GM12873 (cell line): ENCODE measurements around the gene SIDT1.

Source experiments
- CTCF ChIP-seq: IDR thresholded peaks from 2 replicates; pipeline ENCODE4 v1.5.1; 2012; ENCODE audit warnings: low read depth, mild to moderate bottlenecking, moderate library complexity, low read length, control low read depth; ENCODE audit not compliant: insufficient read depth; ENCODE audit errors: missing control alignments

The SIDT1 gene

GRCh38 chr3:113660896-113661295, 128.5 kb downstream of the SIDT1 start:
- TF ChIP-seq CTCF, result no peak

DNA sequence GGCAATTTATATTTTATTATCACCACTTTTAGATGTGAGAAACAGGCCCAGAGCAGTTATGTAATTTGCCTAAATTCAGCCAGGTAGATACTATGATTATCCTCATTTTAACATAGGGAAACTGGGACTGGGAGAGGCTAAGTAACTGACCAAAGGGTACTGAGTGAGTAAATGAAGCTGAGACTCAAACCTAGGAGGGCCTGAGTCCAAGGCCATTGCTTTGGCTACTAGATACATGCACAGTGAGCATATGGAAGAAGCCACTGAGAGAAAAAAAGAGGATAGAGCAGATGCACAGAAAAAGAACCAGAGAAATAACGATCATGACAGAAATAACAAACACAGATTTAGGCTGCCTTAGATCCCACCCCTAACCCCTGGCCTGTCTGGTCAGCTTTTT, 130.5 kb downstream of the SIDT1 start:
- no peak for TF ChIP-seq CTCF

- no peak for TF ChIP-seq CTCF
Observed at GRCh38 chr3:113663324-113663750, 131.0 kb downstream of the SIDT1 start.

DNA sequence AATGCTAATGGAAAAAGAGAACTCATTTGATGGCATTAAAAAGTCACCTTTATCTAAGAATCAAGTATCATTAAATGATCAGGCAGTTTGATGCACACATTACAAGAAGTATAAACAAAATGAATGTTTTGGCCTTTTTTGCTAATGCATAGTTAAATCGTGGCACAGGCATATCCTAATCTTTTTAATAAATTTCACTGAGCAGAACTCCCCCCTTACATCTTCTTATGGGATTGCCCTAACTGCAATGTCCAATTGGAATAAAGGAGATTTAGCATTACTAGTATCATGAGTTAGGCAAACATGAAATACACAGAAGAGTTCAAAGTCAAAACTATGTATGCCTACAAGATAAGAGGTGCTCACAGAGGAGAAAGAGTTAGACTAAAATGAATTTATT, 131.4 kb downstream of the SIDT1 start:
- TF ChIP-seq CTCF, result no peak

- no peak for TF ChIP-seq CTCF
Observed at GRCh38 chr3:113664523-113665094, 132.3 kb downstream of the SIDT1 start.

DNA sequence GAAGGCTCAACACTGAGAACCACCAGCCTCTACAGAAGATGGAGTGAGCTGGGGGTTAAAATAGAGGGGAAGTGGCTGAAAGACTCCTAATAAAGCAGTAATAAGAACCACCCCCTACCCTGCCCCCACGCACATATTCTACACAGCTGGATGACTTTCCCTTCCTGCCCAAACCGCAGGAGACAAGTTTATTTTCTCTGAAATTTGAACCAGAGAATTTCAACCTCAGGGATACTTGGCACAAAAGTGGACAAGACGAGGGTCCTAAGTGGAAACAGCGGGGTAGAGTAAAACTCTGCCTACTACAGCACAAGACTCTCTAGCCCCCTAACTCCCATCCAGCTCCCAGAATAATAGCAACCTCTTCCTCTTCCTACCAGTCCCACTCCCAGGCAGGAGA, 135.7 kb downstream of the SIDT1 start:
- TF ChIP-seq CTCF, result no peak

- TF ChIP-seq CTCF, result no peak
Observed at GRCh38 chr3:113673593-113673992, 141.2 kb downstream of the SIDT1 start.
